Stimulated activated naive CD8-positive, alpha-beta T cell treated with anti-CD3 and anti-CD28 coated beads, Interleukin-15, Interleukin-2, amounts not matched to agents 100 U/mL and 50 U/mL, for 24 hours (primary cell): ENCODE data around the gene GRIK3.
"Not testable (repeated sequence)": the region's sequence is repeated elsewhere in the genome, so short reads cannot be mapped to it uniquely, and the experiment has no call there.

Source experiments
- ATAC-seq: fragments of 150-1000 bp; cut with Tn5 transposase; one replicate; pipeline ENCODE4 v1.10.0; 2021
- DNase-seq: peaks from one replicate; pipeline ENCODE4 v3.0.0; 2021

The GRIK3 gene

DNA sequence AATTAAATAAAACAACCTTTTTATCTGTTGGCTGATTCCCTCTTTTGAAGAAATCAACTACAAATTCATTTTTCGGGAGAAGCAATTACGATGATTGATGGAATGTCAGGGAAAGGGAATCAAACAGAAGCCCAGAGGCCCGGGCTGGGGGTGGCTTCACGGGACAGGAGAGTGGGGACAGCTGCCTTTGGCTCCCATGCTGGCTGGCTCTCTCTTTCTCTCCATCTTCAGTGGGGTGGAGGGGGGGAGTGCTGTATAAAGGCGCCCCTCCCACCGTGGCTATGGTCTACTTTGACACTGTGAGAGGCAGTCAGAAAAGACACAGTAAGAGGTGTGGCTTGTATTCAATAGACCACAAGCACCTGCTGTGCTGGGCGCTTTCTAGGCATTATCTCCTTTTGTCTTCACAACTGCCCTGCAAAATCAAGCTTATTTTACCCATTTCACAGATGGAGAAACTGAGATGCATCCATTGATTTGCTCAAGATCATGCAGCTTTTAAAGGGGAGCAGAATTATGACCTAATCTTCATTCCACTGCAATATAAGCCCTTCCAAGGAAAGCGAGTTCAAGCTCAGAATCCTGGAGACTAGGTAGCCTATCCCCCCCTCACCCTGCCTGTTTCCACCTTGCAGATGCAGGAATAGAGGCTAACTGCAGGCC lies 92.9 kb downstream of the GRIK3 start:
- no peak for ATAC-seq

GRCh38 chr1:36938819-36939218 lies 95.5 kb downstream of the GRIK3 start:
- ATAC-seq: no peak
- DNase-seq: no peak

More for the DNA sequence above, 92.9 kb downstream of the GRIK3 start:
- no peak for DNase-seq

- DNase-seq: no peak
- no peak for ATAC-seq
Measured at GRCh38 chr1:36937371-36937770, 96.9 kb downstream of the GRIK3 start.

GRCh38 chr1:36934061-36934460 lies 100.3 kb downstream of the GRIK3 start:
- no peak for DNase-seq
- no peak for ATAC-seq

GRCh38 chr1:36927826-36928225 lies 106.5 kb downstream of the GRIK3 start:
- ATAC-seq (no peak), DNase-seq (no peak)

DNA sequence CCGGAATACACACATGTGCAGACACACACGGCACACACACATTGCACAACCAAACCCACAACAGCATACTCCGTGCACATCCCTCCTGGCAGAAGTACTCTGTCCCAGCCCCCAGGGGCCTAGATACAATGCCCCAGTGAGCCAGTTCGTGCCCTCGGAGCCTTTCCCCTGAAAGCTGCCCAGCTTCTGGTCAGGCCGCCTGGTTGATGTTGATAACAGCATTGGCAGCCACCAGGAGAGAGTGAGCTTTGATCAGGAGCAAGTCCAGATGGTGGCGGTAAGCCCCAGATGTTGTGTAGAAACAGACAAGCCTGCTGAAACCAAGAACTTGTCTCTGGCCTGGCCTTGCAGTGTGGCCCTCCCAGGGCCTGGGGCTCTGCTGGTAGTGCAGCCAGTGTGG lies 109.1 kb downstream of the GRIK3 start:
- DNase-seq (no peak), ATAC-seq (no peak)

DNA sequence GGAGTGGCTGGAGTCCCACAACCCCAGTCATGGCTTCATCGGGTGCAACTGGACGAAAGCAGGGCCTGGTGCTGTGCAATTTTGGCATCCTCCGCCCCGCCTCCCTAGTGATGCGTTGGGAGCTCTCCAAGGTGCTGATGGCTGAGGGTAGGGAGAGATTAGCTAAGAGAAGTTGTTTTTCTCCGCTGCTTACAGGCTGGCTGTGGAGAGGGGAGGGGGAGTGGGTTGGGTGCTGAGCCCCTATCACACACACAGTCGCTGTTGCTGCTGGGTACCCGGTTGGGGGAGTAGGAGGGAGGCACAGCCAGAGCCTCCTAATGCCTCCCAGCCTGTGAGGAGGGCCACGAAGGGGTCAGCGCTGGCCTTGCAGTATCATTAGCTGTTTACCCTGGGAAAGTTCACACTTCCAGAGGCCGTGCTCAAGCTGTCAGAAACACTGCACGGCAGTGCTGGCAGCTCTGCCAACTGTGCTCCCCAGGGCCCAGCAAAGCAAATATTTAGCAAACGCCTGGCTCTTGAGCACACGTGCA lies 110.0 kb downstream of the GRIK3 start:
- ATAC-seq: no peak
- DNase-seq: peak; percentile 48

- ATAC-seq (no peak), DNase-seq (no peak)
Measured at GRCh38 chr1:36922593-36923426, 111.5 kb downstream of the GRIK3 start.

DNA sequence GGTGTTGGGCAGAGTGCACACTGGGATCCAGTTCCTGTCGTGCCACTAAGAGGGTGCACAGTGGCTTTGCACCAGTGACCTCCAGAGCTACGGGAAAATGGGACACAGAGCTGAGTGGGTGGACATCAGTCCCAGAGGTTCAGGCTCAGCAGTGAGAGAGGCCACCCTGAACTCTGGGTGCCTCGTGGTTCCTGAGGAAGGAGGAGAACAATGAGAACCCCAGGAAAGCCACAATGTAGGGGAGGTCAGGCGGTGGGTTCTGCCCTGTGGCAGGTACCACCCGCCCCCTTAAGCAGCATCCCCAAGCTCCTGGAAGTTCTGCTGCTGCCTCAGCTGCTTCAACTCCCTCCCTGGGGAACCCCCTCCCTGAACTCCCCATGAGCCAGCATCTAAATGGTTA lies 112.2 kb downstream of the GRIK3 start:
- DNase-seq: no peak

GRCh38 chr1:36920801-36921405 lies 113.4 kb downstream of the GRIK3 start:
- no peak for ATAC-seq
- DNase-seq: no peak

More for the DNA sequence above, 112.2 kb downstream of the GRIK3 start:
- ATAC-seq: no peak

DNA sequence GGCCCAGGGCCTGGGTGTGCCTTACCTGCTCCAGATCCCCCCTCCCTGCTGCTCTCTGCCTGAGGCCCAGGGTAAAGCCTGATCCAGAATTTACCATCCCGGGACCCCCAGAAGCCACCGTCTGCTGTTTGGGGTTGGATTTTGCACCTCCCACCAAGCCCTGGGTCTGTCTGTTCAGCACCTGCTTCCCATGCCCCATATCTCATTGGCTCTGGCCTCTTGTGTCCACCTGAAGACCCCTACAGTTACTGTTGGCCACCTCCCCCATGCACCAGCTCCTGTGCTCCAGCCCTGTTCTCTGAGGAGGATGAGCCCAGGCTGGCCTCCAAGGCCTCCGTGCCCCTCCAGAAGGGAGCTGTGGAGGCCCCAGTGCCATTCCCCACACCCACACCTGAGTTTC lies 113.9 kb downstream of the GRIK3 start:
- DNase-seq (no peak), ATAC-seq (no peak)

GRCh38 chr1:36919491-36920145 lies 114.7 kb downstream of the GRIK3 start:
- ATAC-seq: no peak
- no peak for DNase-seq

DNA sequence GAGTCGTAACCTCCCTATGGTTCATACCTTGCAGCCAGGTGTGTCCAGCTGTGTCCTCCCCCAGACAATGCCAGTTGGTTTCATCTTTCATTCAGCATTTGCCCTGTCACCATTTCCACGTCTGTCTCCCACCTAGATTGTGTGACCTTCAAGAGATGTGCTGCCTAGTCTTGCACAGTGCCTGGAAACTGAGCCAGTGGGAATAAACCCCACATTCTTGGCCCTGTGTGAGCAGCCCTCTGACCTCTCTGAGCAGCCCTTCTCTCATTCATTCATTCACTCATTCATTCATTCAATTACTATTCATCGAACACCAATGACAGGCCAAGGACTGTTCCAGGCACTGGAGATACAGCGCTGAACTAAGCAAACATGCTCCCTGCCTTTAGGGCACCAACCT lies 115.7 kb downstream of the GRIK3 start:
- DNase-seq: no peak
- ATAC-seq: no peak

GRCh38 chr1:36916542-36916941 lies 117.8 kb downstream of the GRIK3 start:
- ATAC-seq, DNase-seq: not testable (repeated sequence)

DNA sequence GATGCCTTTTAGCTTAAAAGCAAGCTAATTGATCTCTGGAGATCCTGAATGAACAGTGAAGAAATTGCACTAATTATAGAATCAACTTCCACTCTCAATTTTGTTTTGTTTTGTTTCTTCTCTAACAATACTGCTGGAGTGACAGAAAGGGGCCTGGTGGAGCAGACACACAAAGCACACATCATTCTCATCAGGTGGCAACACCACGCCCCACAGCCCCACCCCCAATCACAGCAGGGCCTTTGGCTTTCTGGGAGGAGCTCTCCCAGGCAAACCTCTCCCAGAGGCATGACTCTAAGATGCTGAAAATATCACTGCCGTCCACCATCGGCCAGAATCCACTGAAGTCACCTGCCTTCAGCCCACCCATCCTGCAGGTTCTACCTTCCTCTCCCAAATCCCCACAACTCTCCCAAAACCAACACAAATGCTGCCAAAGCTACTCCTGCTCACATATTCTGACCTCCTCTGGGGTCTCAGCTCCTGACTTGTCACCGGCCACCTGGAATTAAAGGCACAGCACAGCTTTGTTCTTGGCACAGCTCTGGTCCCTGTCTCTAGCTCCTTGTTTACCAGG lies 120.7 kb downstream of the GRIK3 start:
- ATAC-seq (no peak), DNase-seq (no peak)

DNA sequence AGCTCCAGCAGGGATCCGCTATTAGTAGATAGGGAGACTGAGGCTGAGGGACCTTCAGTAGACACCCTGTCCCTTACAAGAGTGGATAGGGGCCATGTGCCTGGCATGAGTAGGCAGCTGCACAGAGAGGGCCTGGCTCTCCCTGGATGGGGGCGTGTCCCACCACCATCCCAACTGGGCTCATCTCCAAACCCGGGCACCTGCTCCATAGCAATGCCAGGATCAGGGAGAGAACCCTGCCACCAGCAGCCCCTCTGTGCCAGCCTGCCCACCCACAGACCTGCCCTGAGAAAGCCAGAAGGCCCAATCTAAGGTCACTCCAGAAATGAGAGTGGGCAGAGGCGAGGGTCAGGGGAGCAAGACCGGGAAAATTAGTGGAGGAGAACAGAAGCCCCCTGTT lies 121.3 kb downstream of the GRIK3 start:
- no peak for ATAC-seq
- no peak for DNase-seq

- no peak for ATAC-seq
- no peak for DNase-seq
Measured at GRCh38 chr1:36912365-36912865, 121.9 kb downstream of the GRIK3 start.

DNA sequence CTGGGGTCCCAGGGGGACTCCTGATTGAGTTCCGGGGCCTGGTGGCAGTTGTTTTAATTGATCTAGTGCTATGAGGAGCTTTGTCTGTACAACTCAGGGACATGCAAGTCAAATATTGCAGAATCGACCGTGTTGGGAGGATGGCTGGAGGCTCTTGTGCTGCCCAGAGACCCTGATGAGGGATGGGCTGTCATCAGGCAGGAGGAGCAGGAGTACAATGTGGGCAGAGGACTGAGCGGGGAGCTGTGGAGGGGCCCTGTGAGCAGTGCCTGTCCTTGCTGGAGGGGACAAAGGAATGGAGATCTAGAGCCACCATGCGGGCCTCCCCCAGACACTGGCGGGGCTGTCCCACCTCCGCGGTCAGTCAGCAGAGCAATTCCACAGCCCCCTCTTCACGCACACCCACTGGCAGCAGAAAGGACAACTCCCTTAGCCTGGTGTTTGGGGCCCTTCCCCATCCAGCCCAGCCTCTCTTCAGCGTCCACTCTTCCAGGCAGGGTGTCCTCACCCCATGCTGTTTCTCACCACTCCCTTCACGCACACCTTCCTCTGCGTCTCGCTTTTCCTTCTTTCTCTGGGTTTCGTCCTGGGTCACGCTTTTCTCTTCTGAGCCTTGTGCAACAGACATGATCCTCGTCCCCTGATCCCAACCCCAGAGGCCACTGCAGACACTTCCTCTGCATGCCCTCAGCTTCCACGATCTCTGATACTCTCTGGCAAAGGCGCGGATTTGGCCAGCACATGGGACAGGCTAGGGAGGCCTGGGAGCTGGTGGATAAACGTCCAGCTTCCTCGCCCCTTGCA lies 122.6 kb downstream of the GRIK3 start:
- DNase-seq: no peak
- ATAC-seq: no peak

- DNase-seq (no peak), ATAC-seq (no peak)
Measured at GRCh38 chr1:36910886-36911540, 123.3 kb downstream of the GRIK3 start.

DNA sequence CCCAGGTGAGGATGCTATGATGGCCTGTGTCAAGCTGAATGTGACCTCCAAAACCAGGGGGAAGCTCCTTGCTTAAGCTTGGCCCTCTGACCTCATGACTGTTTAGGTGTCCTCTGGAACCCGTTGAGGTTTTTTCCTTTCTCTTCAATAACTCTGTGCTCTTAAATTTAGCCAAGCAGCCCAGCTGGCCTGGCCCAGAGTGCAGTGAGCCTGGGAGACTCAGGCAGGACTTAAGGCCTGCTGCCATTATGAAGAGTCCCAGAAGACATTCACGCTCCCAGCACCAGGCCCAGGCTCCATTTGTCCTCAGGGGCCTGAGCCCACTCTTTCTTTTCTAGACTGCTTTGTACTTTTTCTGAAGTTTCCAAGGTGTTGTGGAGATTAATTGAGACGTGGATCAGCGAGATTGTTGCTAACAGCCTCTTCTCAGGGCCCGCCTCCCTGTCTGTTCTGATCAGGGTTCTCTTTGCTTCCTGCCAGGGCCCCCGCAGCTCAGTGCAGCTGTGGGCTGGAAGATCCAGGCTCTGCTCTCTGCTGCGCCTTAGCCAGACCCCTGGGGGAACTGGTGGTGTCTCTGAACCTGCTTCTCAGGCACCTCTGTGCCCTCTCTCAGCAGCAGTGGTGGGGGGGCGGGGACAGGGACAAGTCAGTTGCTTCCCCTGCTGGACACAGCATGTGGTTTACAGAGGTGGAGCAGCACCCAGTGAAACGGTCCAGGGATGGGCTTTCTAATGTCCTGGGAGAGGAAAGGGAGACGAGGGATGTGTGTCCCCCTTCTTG lies 124.2 kb downstream of the GRIK3 start:
- DNase-seq: no peak

More for the DNA sequence above, 124.2 kb downstream of the GRIK3 start:
- no peak for ATAC-seq
